ENCODE measurements around the gene ADK. TPM values are rescaled to one million over a fixed set of nuclear protein-coding genes. Genes with fewer than 3 reads are reported as not detected.

Gene ADK
- total RNA-seq, 1 donor from 2014 or later, result 40.2 TPM

DNA sequence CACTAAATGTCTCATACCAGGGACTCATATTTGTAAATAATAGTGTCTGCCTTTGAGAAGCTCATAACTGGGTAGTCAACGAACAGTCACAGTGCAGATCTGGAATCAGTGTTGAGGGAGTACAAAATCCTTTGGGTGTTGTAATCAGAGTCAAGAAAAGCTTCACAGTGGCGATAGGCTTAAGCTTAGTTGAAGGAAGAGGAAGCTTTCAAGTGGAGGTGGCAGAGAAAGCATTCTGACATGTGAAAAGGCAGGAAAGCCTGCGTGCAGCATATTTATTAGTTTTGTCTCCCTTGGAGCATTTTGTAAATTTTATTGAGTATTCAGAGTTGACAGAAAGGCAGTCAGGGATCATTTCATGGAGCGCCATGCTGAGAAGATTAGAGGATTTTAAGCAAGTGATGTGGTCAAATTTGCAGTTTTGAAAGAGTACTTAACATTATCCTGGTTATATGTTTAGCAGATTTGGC, 104.9 kb downstream of the ADK start:
- TF ChIP-seq, protein P1, sequence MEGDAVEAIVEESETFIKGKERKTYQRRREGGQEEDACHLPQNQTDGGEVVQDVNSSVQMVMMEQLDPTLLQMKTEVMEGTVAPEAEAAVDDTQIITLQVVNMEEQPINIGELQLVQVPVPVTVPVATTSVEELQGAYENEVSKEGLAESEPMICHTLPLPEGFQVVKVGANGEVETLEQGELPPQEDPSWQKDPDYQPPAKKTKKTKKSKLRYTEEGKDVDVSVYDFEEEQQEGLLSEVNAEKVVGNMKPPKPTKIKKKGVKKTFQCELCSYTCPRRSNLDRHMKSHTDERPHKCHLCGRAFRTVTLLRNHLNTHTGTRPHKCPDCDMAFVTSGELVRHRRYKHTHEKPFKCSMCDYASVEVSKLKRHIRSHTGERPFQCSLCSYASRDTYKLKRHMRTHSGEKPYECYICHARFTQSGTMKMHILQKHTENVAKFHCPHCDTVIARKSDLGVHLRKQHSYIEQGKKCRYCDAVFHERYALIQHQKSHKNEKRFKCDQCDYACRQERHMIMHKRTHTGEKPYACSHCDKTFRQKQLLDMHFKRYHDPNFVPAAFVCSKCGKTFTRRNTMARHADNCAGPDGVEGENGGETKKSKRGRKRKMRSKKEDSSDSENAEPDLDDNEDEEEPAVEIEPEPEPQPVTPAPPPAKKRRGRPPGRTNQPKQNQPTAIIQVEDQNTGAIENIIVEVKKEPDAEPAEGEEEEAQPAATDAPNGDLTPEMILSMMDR (IDR thresholded peaks at IDR 0.05), result no peak
- Histone ChIP-seq H3K27me3 (ENCODE audit: low read depth) (no peaks in the 10 kb centered on the region), H3K4me3 (no peak overlapping the region), H3K27ac (no peak overlapping the region), H3K4me1 (peaks cover 12% of the 10 kb centered on the region), H3K36me3 (no peaks in the 10 kb centered on the region), H3K9me3 (no peaks in the 10 kb centered on the region)
- DNase-seq (no peak), ATAC-seq (peak in 1 of 2 donors; percentile 71)
- intact Hi-C loops (cut with DNase I), result no loop called here

DNA sequence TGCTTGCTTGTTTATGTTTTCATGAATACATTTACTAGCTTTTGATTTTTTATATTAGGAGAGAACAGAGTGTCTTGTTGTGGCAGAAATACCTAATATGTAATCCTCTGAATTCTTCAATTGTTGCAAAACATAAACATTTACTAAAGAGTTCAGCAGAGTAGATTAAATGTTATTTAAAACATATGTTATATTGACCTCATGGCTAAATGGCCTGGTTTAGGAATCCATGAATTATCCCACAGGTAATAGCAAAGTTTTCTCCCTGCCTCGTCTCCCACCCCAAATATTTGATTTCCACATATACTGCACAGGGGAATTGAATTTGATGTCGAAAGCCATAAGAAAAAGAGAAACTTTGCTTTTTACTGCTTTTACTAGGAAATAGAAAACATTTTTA, 111.8 kb downstream of the ADK start:
- no peak overlapping the region for H3K27ac ChIP-seq
- no peaks in the 10 kb centered on the region for H3K4me1 ChIP-seq
- ATAC-seq (no peak), DNase-seq (no peak)
- H3K4me3 ChIP-seq, result no peak overlapping the region
- TF ChIP-seq, protein P1 (IDR thresholded peaks at IDR 0.05), result no peak
- intact Hi-C loops (cut with DNase I), result loop anchor here (10.0 kb wide), 1 partner anchor 832 kb away; a partner anchor contains a TSS
- H3K27me3 ChIP-seq (ENCODE audit: low read depth), result no peaks in the 10 kb centered on the region
- no peaks in the 10 kb centered on the region for H3K36me3 ChIP-seq
- no peaks in the 10 kb centered on the region for H3K9me3 ChIP-seq

DNA sequence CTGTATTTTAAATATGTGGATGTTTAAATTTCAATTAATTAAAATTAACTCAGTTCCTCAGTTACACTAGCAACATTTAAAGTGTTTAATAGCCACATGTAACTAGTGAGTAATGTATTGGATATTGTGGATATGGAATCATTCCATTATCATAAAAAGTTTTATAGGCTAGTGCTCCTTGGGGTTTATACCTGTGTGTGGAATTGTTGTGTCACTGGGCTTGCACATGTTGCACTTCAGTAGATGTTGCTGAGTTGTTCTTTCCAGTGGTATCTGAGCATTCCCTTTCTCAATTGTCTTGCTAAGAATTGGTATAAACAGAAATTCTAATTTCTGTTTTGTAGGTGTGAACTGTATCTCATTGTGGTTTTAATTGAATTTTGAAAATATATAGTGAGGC, 113.0 kb downstream of the ADK start:
- no peaks in the 10 kb centered on the region for H3K36me3 ChIP-seq
- no peaks in the 10 kb centered on the region for H3K27me3 ChIP-seq (ENCODE audit: low read depth)
- H3K4me1 ChIP-seq, result no peaks in the 10 kb centered on the region
- no peaks in the 10 kb centered on the region for H3K9me3 ChIP-seq
- DNase-seq (no peak), ATAC-seq (no peak)
- no peak overlapping the region for H3K27ac ChIP-seq
- intact Hi-C loops (cut with DNase I), result loop anchor here (10.0 kb wide), 1 partner anchor 831 kb away; a partner anchor contains a TSS
- no peak overlapping the region for H3K4me3 ChIP-seq
- TF ChIP-seq, protein P1 (IDR thresholded peaks at IDR 0.05), result no peak

DNA sequence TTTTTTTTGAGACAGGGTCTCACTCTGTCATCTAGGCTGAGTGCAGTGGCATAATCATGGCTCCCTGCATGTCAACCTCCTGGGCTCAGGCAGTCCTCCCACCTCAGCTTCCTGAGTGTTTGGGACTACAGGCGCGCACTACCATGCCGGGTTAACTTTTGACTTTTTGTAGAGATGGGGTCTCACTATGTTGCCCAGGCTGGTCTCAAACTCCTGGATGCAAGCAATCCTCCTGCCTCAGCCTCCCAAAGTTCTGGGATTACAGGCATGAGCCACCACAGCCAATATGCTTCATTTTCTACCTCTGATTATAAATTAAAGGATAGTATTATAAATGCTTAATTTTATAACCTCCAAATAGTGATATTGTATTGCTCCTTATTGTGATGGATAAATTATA, 121.3 kb downstream of the ADK start:
- H3K4me3 ChIP-seq, result no peak overlapping the region
- intact Hi-C loops (cut with DNase I), result no loop called here
- H3K36me3 ChIP-seq, result no peaks in the 10 kb centered on the region

DNA sequence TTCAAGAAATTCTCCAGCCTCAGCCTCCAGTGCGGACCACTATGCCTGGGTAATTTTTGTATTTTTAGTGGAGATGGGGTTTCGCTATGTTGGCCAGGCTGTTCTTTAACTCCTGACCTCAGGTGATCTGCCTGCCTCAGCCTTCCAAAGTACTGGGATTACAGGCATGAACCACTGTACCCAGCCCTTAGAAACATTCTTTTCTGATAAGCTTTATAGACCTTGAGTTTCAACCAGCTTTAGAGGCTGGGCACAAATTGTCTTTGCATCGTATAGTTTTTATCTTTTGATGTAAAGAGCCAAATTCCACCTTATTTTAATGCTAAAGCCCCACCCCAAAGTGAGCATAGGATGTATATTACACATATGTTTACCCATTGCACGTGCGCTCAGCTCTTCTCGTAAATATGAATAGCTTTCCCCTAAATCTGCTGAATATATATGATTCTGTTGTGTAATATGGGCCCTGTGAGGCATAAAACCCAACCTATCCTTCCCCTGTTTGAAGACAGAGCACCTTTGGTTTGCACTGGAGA, 124.8 kb downstream of the ADK start:
- no peaks in the 10 kb centered on the region for H3K36me3 ChIP-seq
- no peaks in the 10 kb centered on the region for H3K4me1 ChIP-seq
- H3K9me3 ChIP-seq, result no peaks in the 10 kb centered on the region
- no peak for ATAC-seq
- DNase-seq, result no peak
- no peak overlapping the region for H3K27ac ChIP-seq
- no peak overlapping the region for H3K4me3 ChIP-seq
- intact Hi-C loops (cut with DNase I), result no loop called here
- TF ChIP-seq, protein P1 (IDR thresholded peaks at IDR 0.05), result no peak
- H3K27me3 ChIP-seq (ENCODE audit: low read depth), result no peaks in the 10 kb centered on the region

More for the DNA sequence above, 121.3 kb downstream of the ADK start:
- H3K4me1 ChIP-seq, result no peaks in the 10 kb centered on the region
- TF ChIP-seq, protein P1 (IDR thresholded peaks at IDR 0.05), result no peak
- H3K27me3 ChIP-seq (ENCODE audit: low read depth), result no peaks in the 10 kb centered on the region
- DNase-seq (no peak), ATAC-seq (no peak)
- no peaks in the 10 kb centered on the region for H3K9me3 ChIP-seq
- no peak overlapping the region for H3K27ac ChIP-seq
